CD4-positive, alpha-beta memory T cell (primary cell): ENCODE results near the gene RBPMS2. TPM values are rescaled to one million over a fixed set of nuclear protein-coding genes. Genes with fewer than 3 reads are reported as not detected.

Source experiments
- CTCF ChIA-PET: fragments of 350-600 bp; sonication (Branson Sonifier 250); formaldehyde crosslinking; loops from one replicate; lab custom pipeline; 2021; ENCODE audit warnings: inconsistent platforms; ENCODE audit not compliant: partially characterized antibody; lab: Charles Lee
- POLR2A ChIA-PET: fragments of 350-600 bp; sonication (Branson Sonifier 250); formaldehyde crosslinking; loops from one replicate; lab custom pipeline; 2021; ENCODE audit not compliant: partially characterized antibody; lab: Charles Lee
- DNase-seq, 5 donors: peaks; one replicate each; pipeline versions ENCODE4 v3.0.0 to v3.0.0-alpha.2; 2020 to 2022; ENCODE audit warnings: mixed read lengths in 1 of 5
- H3K27ac ChIP-seq: one replicate; pipeline ENCODE4 v1.7.0; 2013; ENCODE audit warnings: low read depth, low read length
- H3K27me3 ChIP-seq: 2 replicates; pipeline ENCODE4 v1.7.0; 2013; ENCODE audit warnings: mild to moderate bottlenecking, low read length, moderate library complexity; ENCODE audit not compliant: insufficient read depth
- H3K36me3 ChIP-seq: 2 replicates; pipeline ENCODE4 v1.7.0; 2013; ENCODE audit warnings: mild to moderate bottlenecking, low read length, moderate library complexity; ENCODE audit not compliant: insufficient read depth
- H3K4me1 ChIP-seq: 2 replicates; pipeline ENCODE4 v1.7.0; 2013; ENCODE audit warnings: mild to moderate bottlenecking, low read length, moderate library complexity; ENCODE audit not compliant: insufficient read depth
- H3K4me3 ChIP-seq, 2 donors: one replicate each; pipeline ENCODE4 v1.7.0; 2013; ENCODE audit warnings: low read length in 2 of 2, mild to moderate bottlenecking in 1 of 2
- H3K9me3 ChIP-seq, 2 donors: one replicate each; pipeline ENCODE4 v1.7.0; 2013; ENCODE audit warnings: low read length in 2 of 2, control low read depth in 1 of 2; ENCODE audit not compliant: control insufficient read depth in 1 of 2
- H3K27ac Mint-ChIP-seq, 7 donors: one replicate each; pipeline ENCODE4 v1.8.0; 2020 to 2021; ENCODE audit warnings: mixed read lengths in 7 of 7, mild to moderate bottlenecking in 6 of 7, inconsistent platforms in 3 of 7, moderate library complexity in 3 of 7
- H3K27me3 Mint-ChIP-seq, 2 donors: one replicate each; pipeline ENCODE4 v1.8.0; 2020 to 2021; ENCODE audit warnings: mixed read lengths in 2 of 2
- H3K36me3 Mint-ChIP-seq, 2 donors: one replicate each; pipeline ENCODE4 v1.8.0; 2020 to 2021; ENCODE audit warnings: mixed read lengths in 2 of 2, inconsistent platforms in 1 of 2, mild to moderate bottlenecking in 1 of 2
- H3K4me1 Mint-ChIP-seq, 4 donors: one replicate each; pipeline ENCODE4 v1.8.0; 2020 to 2021; ENCODE audit warnings: mixed read lengths in 4 of 4, mild to moderate bottlenecking in 1 of 4
- H3K4me3 Mint-ChIP-seq, 8 donors: one replicate each; pipeline ENCODE4 v1.8.0; 2020 to 2021; ENCODE audit warnings: mixed read lengths in 8 of 8, mild to moderate bottlenecking in 7 of 8, moderate library complexity in 6 of 8, inconsistent platforms in 3 of 8
- H3K9me3 Mint-ChIP-seq, 8 donors: one replicate each; pipeline ENCODE4 v1.8.0; 2020 to 2021; ENCODE audit warnings: mixed read lengths in 8 of 8, mild to moderate bottlenecking in 5 of 8, inconsistent platforms in 3 of 8, moderate library complexity in 1 of 8
- intact Hi-C: fragments of 100-400 bp; cut with micrococcal nuclease; formaldehyde crosslinking; loops from one replicate; pipeline ENCODE4 v1.15.1; 2023
- polyA plus RNA-seq, 2 donors: library from polyadenylated mRNA; unstranded; fragments of 300-500 nt; fragmentation: Illumina TruSeq; gene quantifications; one replicate each; pipeline ENCODE4 v1.2.3, GENCODE V29; 2021
- total RNA-seq, 2 experiments: library from RNA; stranded (reverse); gene quantifications; one replicate each; pipeline ENCODE4 v1.2.3, GENCODE V29; 2021

The RBPMS2 gene
- total and polyA plus RNA-seq, 4 experiments from 2014 or later, result not detected

- H3K9me3 ChIP-seq, result no peaks in the 10 kb centered on the region
- Mint-ChIP-seq H3K4me1 (peaks cover 0 to 13% (median 4%) of the 10 kb centered on the region in 4 donors), H3K4me3 (peak overlapping the region; percentile 61 to 75 (median 70)), H3K27ac (peak overlapping the region in 1 of 7 donors; percentile 41), H3K36me3 (no peaks in the 10 kb centered on the region), H3K9me3 (no peaks in the 10 kb centered on the region), H3K27me3 (peaks cover 17 to 28% of the 10 kb centered on the region in 2 donors)
- DNase-seq, result peak in 2 of 5 donors; percentile 10 to 16
- no peaks in the 10 kb centered on the region for H3K36me3 ChIP-seq
- no peak overlapping the region for H3K4me3 ChIP-seq
- ChIA-PET CTCF (no interaction called here), POLR2A (interaction anchor here (1.2 kb wide), 1 partner anchor 13 kb away, joined by 3 read pairs; no protein-coding TSS in a partner anchor)
- H3K4me1 ChIP-seq, result no peaks in the 10 kb centered on the region
- no peak overlapping the region for H3K27ac ChIP-seq
- peaks cover 6% of the 10 kb centered on the region for H3K27me3 ChIP-seq
- intact Hi-C loops, result no loop called here
These were observed 528 bp downstream of the RBPMS2 start for GRCh38 chr15:64774629-64775493.

- Mint-ChIP-seq H3K27ac (peak overlapping the region in 1 of 7 donors; percentile 41), H3K4me3 (peak overlapping the region; percentile 61 to 75 (median 70)), H3K27me3 (peaks cover 17 to 28% of the 10 kb centered on the region in 2 donors), H3K9me3 (no peaks in the 10 kb centered on the region), H3K36me3 (no peaks in the 10 kb centered on the region), H3K4me1 (peaks cover 0 to 13% (median 4%) of the 10 kb centered on the region in 4 donors)
- intact Hi-C loops, result no loop called here
- Histone ChIP-seq H3K27me3 (peaks cover 6% of the 10 kb centered on the region), H3K27ac (no peak overlapping the region), H3K4me3 (no peak overlapping the region), H3K36me3 (no peaks in the 10 kb centered on the region), H3K9me3 (no peaks in the 10 kb centered on the region), H3K4me1 (no peaks in the 10 kb centered on the region)
- POLR2A ChIA-PET, result interaction anchor here (1.2 kb wide), 1 partner anchor 13 kb away, joined by 3 read pairs; no protein-coding TSS in a partner anchor
- CTCF ChIA-PET, result no interaction called here
- no peak for DNase-seq
These were observed 1.3 kb downstream of the RBPMS2 start for GRCh38 chr15:64774037-64774628.

GRCh38 chr15:64773606-64774005, 1.8 kb downstream of the RBPMS2 start:
- Histone ChIP-seq H3K36me3 (no peaks in the 10 kb centered on the region), H3K4me1 (no peaks in the 10 kb centered on the region), H3K9me3 (no peaks in the 10 kb centered on the region), H3K27me3 (peaks cover 6% of the 10 kb centered on the region), H3K27ac (no peak overlapping the region), H3K4me3 (no peak overlapping the region)
- Mint-ChIP-seq H3K27ac (no peak overlapping the region), H3K4me1 (peaks cover 0 to 13% (median 4%) of the 10 kb centered on the region in 4 donors), H3K27me3 (peaks cover 17 to 28% of the 10 kb centered on the region in 2 donors), H3K36me3 (no peaks in the 10 kb centered on the region), H3K9me3 (no peaks in the 10 kb centered on the region), H3K4me3 (peak overlapping the region in 6 of 8 donors; percentile 13 to 75 (median 48))
- intact Hi-C loops, result no loop called here
- DNase-seq, result no peak
- CTCF ChIA-PET, result no interaction called here
- POLR2A ChIA-PET, result interaction anchor here (1.2 kb wide), 1 partner anchor 14 kb away, joined by 3 read pairs; no protein-coding TSS in a partner anchor

GRCh38 chr15:64772964-64773363, 2.4 kb downstream of the RBPMS2 start:
- Histone ChIP-seq H3K4me1 (no peaks in the 10 kb centered on the region), H3K27me3 (peaks cover 6% of the 10 kb centered on the region), H3K9me3 (no peaks in the 10 kb centered on the region), H3K4me3 (no peak overlapping the region), H3K36me3 (no peaks in the 10 kb centered on the region), H3K27ac (no peak overlapping the region)
- H3K9me3 Mint-ChIP-seq, result no peaks in the 10 kb centered on the region
- peaks cover 0 to 13% (median 4%) of the 10 kb centered on the region in 4 donors for H3K4me1 Mint-ChIP-seq
- intact Hi-C loops, result no loop called here
- no peak for DNase-seq
- H3K4me3 Mint-ChIP-seq, result peak overlapping the region in 3 of 8 donors; percentile 4 to 70 (median 27)
- H3K27ac Mint-ChIP-seq, result no peak overlapping the region
- POLR2A ChIA-PET, result no interaction called here
- CTCF ChIA-PET, result no interaction called here
- H3K36me3 Mint-ChIP-seq, result no peaks in the 10 kb centered on the region
- peaks cover 17 to 30% of the 10 kb centered on the region in 2 donors for H3K27me3 Mint-ChIP-seq

- no peaks in the 10 kb centered on the region for H3K36me3 ChIP-seq
- peaks cover 6% of the 10 kb centered on the region for H3K27me3 ChIP-seq
- H3K27ac ChIP-seq, result no peak overlapping the region
- DNase-seq, result no peak
- intact Hi-C loops, result no loop called here
- H3K4me1 ChIP-seq, result no peaks in the 10 kb centered on the region
- peaks cover 17 to 32% of the 10 kb centered on the region in 2 donors for H3K27me3 Mint-ChIP-seq
- ChIA-PET POLR2A (no interaction called here), CTCF (no interaction called here)
- H3K4me3 ChIP-seq, result no peak overlapping the region
- peaks cover 0 to 13% (median 4%) of the 10 kb centered on the region in 4 donors for H3K4me1 Mint-ChIP-seq
- no peak overlapping the region for H3K27ac Mint-ChIP-seq
- no peaks in the 10 kb centered on the region for H3K36me3 Mint-ChIP-seq
- no peaks in the 10 kb centered on the region for H3K9me3 Mint-ChIP-seq
- H3K9me3 ChIP-seq, result no peaks in the 10 kb centered on the region
- H3K4me3 Mint-ChIP-seq, result no peak overlapping the region
These were observed 2.9 kb downstream of the RBPMS2 start for GRCh38 chr15:64772488-64772887.

GRCh38 chr15:64770626-64771025, 4.8 kb downstream of the RBPMS2 start:
- Mint-ChIP-seq H3K4me1 (peaks cover 0 to 5% (median 2%) of the 10 kb centered on the region in 4 donors), H3K36me3 (no peaks in the 10 kb centered on the region), H3K9me3 (no peaks in the 10 kb centered on the region), H3K27me3 (peaks cover 13 to 21% of the 10 kb centered on the region in 2 donors), H3K27ac (no peak overlapping the region), H3K4me3 (no peak overlapping the region)
- H3K9me3 ChIP-seq, result no peaks in the 10 kb centered on the region
- no peak for DNase-seq
- H3K36me3 ChIP-seq, result no peaks in the 10 kb centered on the region
- intact Hi-C loops, result no loop called here
- no peaks in the 10 kb centered on the region for H3K4me1 ChIP-seq
- H3K27me3 ChIP-seq, result peaks cover 6% of the 10 kb centered on the region
- H3K4me3 ChIP-seq, result no peak overlapping the region
- no peak overlapping the region for H3K27ac ChIP-seq
- CTCF ChIA-PET, result interaction anchor here (1.0 kb wide), 2 partner anchors 39 to 46 kb away, joined by 3 read pairs; no protein-coding TSS in a partner anchor
- POLR2A ChIA-PET, result no interaction called here

GRCh38 chr15:64767203-64767602, 8.2 kb downstream of the RBPMS2 start:
- H3K27ac ChIP-seq, result no peak overlapping the region
- no peak overlapping the region for H3K4me3 ChIP-seq
- Mint-ChIP-seq H3K4me1 (no peaks in the 10 kb centered on the region), H3K27me3 (peaks cover 0 to 6% of the 10 kb centered on the region in 2 donors), H3K9me3 (no peaks in the 10 kb centered on the region), H3K36me3 (no peaks in the 10 kb centered on the region), H3K4me3 (no peak overlapping the region), H3K27ac (no peak overlapping the region)
- CTCF ChIA-PET, result interaction anchor here (0.6 kb wide), 1 partner anchor 139 kb away, joined by 3 read pairs; no protein-coding TSS in a partner anchor
- intact Hi-C loops, result no loop called here
- H3K36me3 ChIP-seq, result no peaks in the 10 kb centered on the region
- no peak for DNase-seq
- no peaks in the 10 kb centered on the region for H3K27me3 ChIP-seq
- H3K4me1 ChIP-seq, result no peaks in the 10 kb centered on the region
- POLR2A ChIA-PET, result no interaction called here
- no peaks in the 10 kb centered on the region for H3K9me3 ChIP-seq
